HepG2 (cell line): ENCODE data around the gene MKX. TPM values are rescaled to one million over a fixed set of nuclear protein-coding genes. Genes with fewer than 3 reads are reported as not detected.
A peak's percentile ranks its signal among the peaks of the same experiment; 100 is the strongest.

Experiments
- ATAC-seq: fragments of 200-7000 bp; cut with Tn5 transposase; 3 replicates; pipeline ENCODE4 v1.9.1; 2020; ENCODE audit warnings: mild to moderate bottlenecking, moderate library complexity
- BruUV-seq: library from RNA; stranded (reverse); fragments of 400-500 nt; replicated peaks from 2 replicates; lab custom pipeline; 2021; lab: Mats Ljungman, UMichigan
- CTCF ChIA-PET: fragments of 300-600 bp; formaldehyde crosslinking; extraction: SDS; loops from one replicate; lab custom pipeline; 2021; ENCODE audit warnings: low total read pairs, inconsistent platforms, low intra/inter-chr PET ratio; lab: Yijun Ruan, JAX
- POLR2A ChIA-PET: fragments of 350-600 bp; sonication (Branson Sonifier 250); formaldehyde crosslinking; loops from one replicate; lab custom pipeline; 2020; ENCODE audit warnings: antibody characterized with exemption, inconsistent platforms; lab: Yijun Ruan, JAX
- DNase-seq: peaks from one replicate; pipeline ENCODE4 v3.0.0-alpha.2; 2015; ENCODE audit warnings: low spot score
- FAIRE-seq: peaks from 3 replicates; lab custom pipeline; 2011; peaks lifted over from hg19 to GRCh38; lab: Jason Lieb, UNC
- H2AFZ ChIP-seq: one replicate; pipeline ENCODE4 v1.6.1; 2011; ENCODE audit warnings: low read length, inconsistent platforms
- H3K27ac ChIP-seq: fragments of 300-600 bp; 3 replicates; pipeline ENCODE4 v1.8.0; 2011; ENCODE audit warnings: mixed run types, mild to moderate bottlenecking, mixed read lengths, low read length, inconsistent platforms; ENCODE audit not compliant: insufficient read depth; ENCODE audit errors: extremely low read length
- H3K27me3 ChIP-seq, 2 experiments: fragments of 200-600 bp in 1 of 2; 2 replicates in 1 of 2; 3 replicates in 1 of 2; pipeline versions ENCODE4 v1.6.0 to v1.8.0; 2011; ENCODE audit warnings: low read length in 2 of 2, mild to moderate bottlenecking in 2 of 2, moderate library complexity in 2 of 2, inconsistent platforms in 1 of 2; ENCODE audit not compliant: insufficient read depth in 2 of 2, control insufficient read depth in 1 of 2
- H3K36me3 ChIP-seq, 2 experiments: fragments of 200-600 bp in 1 of 2; replicated peaks in 1 of 2; 2 replicates in 1 of 2; 3 replicates in 1 of 2; pipeline versions ENCODE4 v1.5.1 to v1.8.0; 2011; ENCODE audit warnings: low read length in 2 of 2, inconsistent platforms in 1 of 2; ENCODE audit not compliant: insufficient read depth in 2 of 2, control insufficient read depth in 1 of 2
- H3K4me1 ChIP-seq: 2 replicates; pipeline ENCODE4 v1.5.1; 2012; ENCODE audit warnings: low read length, inconsistent platforms; ENCODE audit not compliant: insufficient read depth
- H3K4me2 ChIP-seq: 2 replicates; pipeline ENCODE4 v1.6.0; 2011; ENCODE audit warnings: low read depth, low read length, inconsistent platforms
- H3K4me3 ChIP-seq, 3 experiments: fragments of 200-600 bp in 1 of 3; sonication (generic), shearing (Covaris generic) in 1 of 3; replicated peaks in 1 of 3; 2 replicates each; pipeline ENCODE4 v1.5.1; 2011 to 2016; ENCODE audit warnings: low read length in 3 of 3, inconsistent platforms in 2 of 3, low read depth in 2 of 3, mild to moderate bottlenecking in 2 of 3, control low read depth in 1 of 3, mixed read lengths in 1 of 3; ENCODE audit not compliant: insufficient read depth in 1 of 3
- H3K79me2 ChIP-seq: one replicate; pipeline ENCODE4 v1.6.1; 2011; ENCODE audit warnings: low read length, inconsistent platforms; ENCODE audit not compliant: insufficient read depth
- H3K9ac ChIP-seq: 2 replicates; pipeline ENCODE4 v1.6.0; 2011; ENCODE audit warnings: mild to moderate bottlenecking, low read depth, low read length, inconsistent platforms; ENCODE audit not compliant: insufficient read depth
- H3K9me3 ChIP-seq: 2 replicates; pipeline ENCODE4 v1.5.1; 2012; ENCODE audit warnings: mild to moderate bottlenecking, low read length
- H4K20me1 ChIP-seq: 2 replicates; pipeline ENCODE4 v1.6.0; 2011; ENCODE audit warnings: inconsistent platforms, mild to moderate bottlenecking, low read length, moderate library complexity; ENCODE audit not compliant: insufficient read depth
- EP300 ChIP-seq, 3 experiments: sonication (generic) in 1 of 3; formaldehyde crosslinking in 1 of 3; IDR thresholded peaks; 2 replicates each; pipeline versions ENCODE4 v1.5.1 to v1.6.1; 2011 to 2020; ENCODE audit warnings: low read depth in 2 of 3, low read length in 2 of 3, borderline replicate concordance in 1 of 3, improper control_type of control experiment in 1 of 3, mild to moderate bottlenecking in 1 of 3, missing genetic modification reagents in 1 of 3, moderate library complexity in 1 of 3
- GATA4 ChIP-seq: sonication (generic); IDR thresholded peaks from 2 replicates; pipeline ENCODE4 v1.6.1; 2016; ENCODE audit warnings: antibody characterized with exemption, low read depth, borderline replicate concordance
- HMG20B ChIP-seq: conservative IDR thresholded peaks from 2 replicates; pipeline ENCODE4 v1.6.1; 2016; ENCODE audit warnings: missing genetic modification reagents, missing compliant biosample characterization
- JUN ChIP-seq: sonication (generic); formaldehyde crosslinking; IDR thresholded peaks from 2 replicates; pipeline ENCODE4 v1.4.0; 2020; ENCODE audit warnings: mild to moderate bottlenecking, missing genetic modification reagents
- JUND ChIP-seq: sonication (generic); formaldehyde crosslinking; IDR thresholded peaks from 2 replicates; pipeline ENCODE4 v1.8.0; 2022; ENCODE audit warnings: mild to moderate bottlenecking, missing genetic modification reagents
- KDM3A ChIP-seq: IDR thresholded peaks from 2 replicates; pipeline ENCODE4 v1.6.1; 2018; ENCODE audit warnings: low read depth, missing compliant biosample characterization
- MAFF ChIP-seq: IDR thresholded peaks from 2 replicates; pipeline ENCODE4 v1.6.1; 2011; ENCODE audit warnings: low read depth, low read length, improper control_type of control experiment
- MAFK ChIP-seq, 2 experiments: IDR thresholded peaks in 1 of 2; conservative IDR thresholded peaks in 1 of 2; 2 replicates each; pipeline ENCODE4 v1.6.1; 2011; ENCODE audit warnings: improper control_type of control experiment in 2 of 2, low read length in 2 of 2
- POLR2AphosphoS5 ChIP-seq: IDR thresholded peaks from 2 replicates; pipeline ENCODE4 v1.6.1; 2012; ENCODE audit warnings: low read depth, low read length
- SETDB1 ChIP-seq: sonication (generic); formaldehyde crosslinking; IDR thresholded peaks from 2 replicates; pipeline ENCODE4 v1.5.1; 2020; ENCODE audit warnings: missing genetic modification reagents, mild to moderate bottlenecking, borderline replicate concordance
- XRCC5 ChIP-seq: fragments of 200-400 bp; formaldehyde crosslinking; optimal IDR thresholded peaks from 2 replicates; pipeline ENCODE3; 2017; ENCODE audit warnings: mild to moderate bottlenecking, low read length
- ZNF142 ChIP-seq: sonication (generic); formaldehyde crosslinking; IDR thresholded peaks from 2 replicates; pipeline ENCODE4 v1.4.0; 2020; ENCODE audit warnings: missing genetic modification reagents
- ZNF530 ChIP-seq: sonication (generic); formaldehyde crosslinking; IDR thresholded peaks from 2 replicates; pipeline ENCODE4 v1.5.0; 2020; ENCODE audit warnings: low read depth, mild to moderate bottlenecking, missing genetic modification reagents
- ZNF792 ChIP-seq: IDR thresholded peaks from 2 replicates; pipeline ENCODE4 v1.6.1; 2016
- WGBS: methylation state at CpG from one replicate; pipeline ENCODE4 v1.1.6; 2017; ENCODE audit warnings: low lambda C conversion rate; 5-methylcytosine and 5-hydroxymethylcytosine counted together
- in situ Hi-C: cut with HindIII; loops from 2 replicates; pipeline ENCODE4 v1.10.0; 2017; ENCODE audit warnings: low pct_unique_long_range_greater_than_20kb; ENCODE audit not compliant: extremely low pct_ligation_motif_present
- intact Hi-C: fragments of 100-400 bp; cut with micrococcal nuclease; formaldehyde crosslinking; loops from one replicate; pipeline ENCODE4 v1.10.0; 2022; ENCODE audit not compliant: unreplicated experiment
- polyA plus RNA-seq, 8 experiments: library from polyadenylated mRNA; depleted of rRNA in 3 of 8; stranded (reverse) in 7 of 8; unstranded in 1 of 8; fragments of >200 nt; fragmentation: Illumina TruSeq in 4 of 8; extraction: Trizol in 4 of 8; gene quantifications; 2 replicates each; pipeline versions ENCODE4 v1.2.1 to v1.2.3, GENCODE V29; 2011 to 2016; ENCODE audit warnings: low read depth in 4 of 8, missing spikeins in 1 of 8, mixed read lengths in 1 of 8; ENCODE audit not compliant: insufficient read depth in 1 of 8
- total RNA-seq, 5 experiments: library from RNA; depleted of rRNA; stranded (reverse); fragments of >200 nt; fragmentation: Illumina TruSeq; extraction: Trizol; gene quantifications; 2 replicates each; pipeline ENCODE4 v1.2.3, GENCODE V29; 2016; ENCODE audit warnings: low read depth in 1 of 5

MKX gene
- total and polyA plus RNA-seq, 2 of the 13 experiments (the other 11 are each of a cell fraction or from before 2014, with no cell fraction given): not detected

GRCh38 chr10:27717224-27717623 lies 28.4 kb downstream of the MKX start:
- no peaks in the 10 kb centered on the region for H3K4me1 ChIP-seq
- H3K79me2 ChIP-seq: no peaks in the 10 kb centered on the region
- BruUV-seq: no TSS peak
- no peaks in the 10 kb centered on the region for H4K20me1 ChIP-seq
- H3K9ac ChIP-seq: no peak overlapping the region
- no peak overlapping the region for H2AFZ ChIP-seq
- H3K4me2 ChIP-seq: no peak overlapping the region
- 0% methylated on average over 3 of the region's 3 CpGs for WGBS
- CTCF ChIA-PET: no interaction called here
- TF ChIP-seq ZNF142 (CRISPR knock-in tag): no peak
- no peak for TF ChIP-seq ZNF530 (CRISPR knock-in tag)
- peak; percentile 43 to 68; a peak in 3 of 4 replicates for TF ChIP-seq MAFK (conservative IDR thresholded peaks at IDR 0.05 in 1 of 2, IDR thresholded peaks at IDR 0.05 in 1 of 2; ENCODE audit: low read length in 2 of 2)
- TF ChIP-seq EP300 (IDR thresholded peaks at IDR 0.05; ENCODE audit: low read depth in 2 of 2, low read length in 2 of 2): no peak
- no peak for TF ChIP-seq EP300 (CRISPR knock-in tag; IDR thresholded peaks at IDR 0.05; ENCODE audit: borderline replicate concordance)
- no peak for TF ChIP-seq XRCC5
- TF ChIP-seq GATA4: no peak
- TF ChIP-seq SETDB1 (CRISPR knock-in tag): no peak
- TF ChIP-seq KDM3A: no peak
- no peak for TF ChIP-seq ZNF792
- TF ChIP-seq JUND: no peak
- TF ChIP-seq MAFF: peak; percentile 41; the same call in 1 of the 2 replicates
- no peak for TF ChIP-seq JUN (CRISPR knock-in tag)
- no peak for TF ChIP-seq POLR2AphosphoS5
- no peak for TF ChIP-seq HMG20B
- POLR2A ChIA-PET: no interaction called here
- FAIRE-seq: no peak
- H3K27me3 ChIP-seq: no peaks in the 10 kb centered on the region; a peak in 1 of 5 replicates
- H3K4me3 ChIP-seq: no peak overlapping the region
- intact Hi-C loops (no loop called here), in situ Hi-C loops (no loop called here)
- no peaks in the 10 kb centered on the region for H3K9me3 ChIP-seq
- no peak for ATAC-seq
- no peak overlapping the region for H3K27ac ChIP-seq
- DNase-seq: no peak
- no peaks in the 10 kb centered on the region for H3K36me3 ChIP-seq
